GM23338 (cell line): ENCODE data around the gene VOPP1. TPM values are rescaled to one million over a fixed set of nuclear protein-coding genes. Genes with fewer than 3 reads are reported as not detected.

Experiments
- ATAC-seq: fragments of 200-7000 bp; cut with Tn5 transposase; 3 replicates; pipeline ENCODE4 v1.9.1; 2020
- DNase-seq: peaks from one replicate; pipeline ENCODE4 v3.0.0-alpha.2; 2015; ENCODE audit warnings: low spot score
- H2AFZ ChIP-seq: fragments of 200-600 bp; sonication (generic); 2 replicates; pipeline ENCODE4 v1.8.0; 2016; ENCODE audit warnings: antibody characterized with exemption, mild to moderate bottlenecking, moderate library complexity
- H3F3A ChIP-seq: fragments of 200-600 bp; sonication (generic); replicated peaks from 2 replicates; pipeline ENCODE4 v1.8.0; 2017; ENCODE audit warnings: antibody characterized with exemption, mixed run types, low read depth
- H3K27ac ChIP-seq: fragments of 200-600 bp; sonication (generic); 2 replicates; pipeline ENCODE4 v1.6.1; 2016; ENCODE audit warnings: low read depth
- H3K27me3 ChIP-seq: fragments of 200-600 bp; sonication (generic); 2 replicates; pipeline ENCODE4 v1.8.0; 2016; ENCODE audit warnings: mild to moderate bottlenecking, mixed run types, moderate library complexity; ENCODE audit not compliant: insufficient read depth
- H3K36me3 ChIP-seq: fragments of 200-600 bp; sonication (generic); 2 replicates; pipeline ENCODE4 v1.8.0; 2016; ENCODE audit warnings: mild to moderate bottlenecking; ENCODE audit not compliant: insufficient read depth
- H3K4me1 ChIP-seq: fragments of 200-600 bp; sonication (generic); 2 replicates; pipeline ENCODE4 v1.8.0; 2016; ENCODE audit warnings: mild to moderate bottlenecking, moderate library complexity; ENCODE audit not compliant: insufficient read depth
- H3K4me2 ChIP-seq: fragments of 200-600 bp; sonication (generic); 2 replicates; pipeline ENCODE4 v1.7.1; 2017; ENCODE audit warnings: mixed run types
- H3K4me3 ChIP-seq: fragments of 200-600 bp; sonication (generic); 2 replicates; pipeline ENCODE4 v1.6.1; 2016; ENCODE audit warnings: mixed run types
- H3K79me2 ChIP-seq: fragments of 200-600 bp; sonication (generic); replicated peaks from 2 replicates; pipeline ENCODE4 v1.8.0; 2017; ENCODE audit warnings: mild to moderate bottlenecking; ENCODE audit not compliant: insufficient read depth
- H3K9me2 ChIP-seq: fragments of 200-600 bp; sonication (generic); 2 replicates; pipeline ENCODE4 v1.8.0; 2017; ENCODE audit not compliant: insufficient read depth
- H4K20me1 ChIP-seq: fragments of 200-600 bp; sonication (generic); replicated peaks from 2 replicates; pipeline ENCODE4 v1.8.0; 2017; ENCODE audit warnings: mild to moderate bottlenecking; ENCODE audit not compliant: insufficient read depth
- H3K27ac Mint-ChIP-seq: 2 replicates; pipeline ENCODE4 v1.8.0; 2020; ENCODE audit warnings: inconsistent platforms, mild to moderate bottlenecking, moderate library complexity, mixed read lengths
- H3K27me3 Mint-ChIP-seq: 3 replicates; pipeline ENCODE4 v1.8.0; 2022; ENCODE audit warnings: low read depth, mild to moderate bottlenecking, moderate library complexity, mixed read lengths, inconsistent platforms; ENCODE audit not compliant: insufficient read depth, poor library complexity
- H3K36me3 Mint-ChIP-seq: 3 replicates; pipeline ENCODE4 v1.8.0; 2021; ENCODE audit warnings: low read depth, mild to moderate bottlenecking, inconsistent platforms, moderate library complexity, mixed read lengths
- H3K4me1 Mint-ChIP-seq: 3 replicates; pipeline ENCODE4 v1.8.0; 2020; ENCODE audit warnings: mild to moderate bottlenecking, inconsistent platforms, mixed read lengths
- H3K4me3 Mint-ChIP-seq: 3 replicates; pipeline ENCODE4 v1.8.0; 2021; ENCODE audit warnings: moderate library complexity, mild to moderate bottlenecking, inconsistent platforms, mixed read lengths
- H3K9me3 Mint-ChIP-seq: 3 replicates; pipeline ENCODE4 v1.8.0; 2020; ENCODE audit warnings: moderate library complexity, mild to moderate bottlenecking, inconsistent platforms, mixed read lengths
- CREB1 ChIP-seq: fragments of 250-450 bp; sonication (Bioruptor Pico); IDR thresholded peaks from 2 replicates; pipeline ENCODE4 v1.5.0; 2020; ENCODE audit warnings: low read depth, mild to moderate bottlenecking, moderate library complexity
- NANOG ChIP-seq: IDR thresholded peaks from 2 replicates; pipeline ENCODE4 v1.6.1; 2016; ENCODE audit warnings: antibody characterized with exemption, borderline replicate concordance
- ZNF331 ChIP-seq: fragments of 250-450 bp; sonication (Bioruptor Pico); IDR thresholded peaks from 2 replicates; pipeline ENCODE4 v1.5.0; 2020; ENCODE audit warnings: low read depth, mild to moderate bottlenecking, moderate library complexity
- ZNF462 ChIP-seq: fragments of 250-450 bp; sonication (Bioruptor Pico); IDR thresholded peaks from 2 replicates; pipeline ENCODE4 v1.5.0; 2020; ENCODE audit warnings: mild to moderate bottlenecking, moderate library complexity
- polyA plus RNA-seq: library from polyadenylated mRNA; unstranded; fragments of >200 nt; fragmentation: Nextera tagmentation; extraction: Ambion mirVana; gene quantifications from 2 replicates; pipeline ENCODE4 v1.2.1, GENCODE V29; 2016
- total RNA-seq: library from RNA; depleted of rRNA; stranded (reverse); fragments of >200 nt; shearing (Covaris generic); gene quantifications from 2 replicates; pipeline ENCODE4 v1.2.3, GENCODE V29; 2014

VOPP1 gene
- total and polyA plus RNA-seq, 2 experiments from 2014 or later = 28.2 to 73.7 TPM

- TF ChIP-seq ZNF462 (CRISPR knock-in tag) (no peak), ZNF331 (CRISPR knock-in tag) (no peak)
Observed at GRCh38 chr7:55449205-55449991, 122.9 kb downstream of the VOPP1 start (continued).

DNA sequence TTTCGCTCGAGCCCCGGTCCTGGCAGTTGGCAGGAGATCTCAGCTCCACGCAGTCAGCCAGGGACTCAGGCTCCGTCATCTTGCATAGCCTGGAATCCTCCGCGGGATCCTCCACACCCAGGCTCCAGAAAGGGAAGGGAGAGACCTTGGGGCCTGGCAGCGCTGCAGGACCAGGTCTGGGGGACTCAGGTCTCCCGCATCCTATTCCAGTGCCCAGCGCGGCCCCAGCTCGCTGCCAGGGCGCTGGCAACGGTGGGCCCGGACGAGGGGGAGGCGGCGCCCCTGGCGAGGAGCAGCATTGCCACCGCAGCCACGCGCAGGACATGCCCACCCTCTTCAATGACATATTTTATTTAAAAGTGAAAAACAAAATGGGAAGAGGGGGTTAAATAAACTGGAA, 123.8 kb downstream of the VOPP1 start:
- no peaks in the 10 kb centered on the region for H3K9me2 ChIP-seq
- DNase-seq = no peak
- H3K4me2 ChIP-seq = no peak overlapping the region
- Mint-ChIP-seq H3K36me3 (no peaks in the 10 kb centered on the region; the same call in 2 of the 3 replicates), H3K4me1 (no peaks in the 10 kb centered on the region), H3K27me3 (peaks cover 2% of the 10 kb centered on the region), H3K4me3 (no peak overlapping the region), H3K9me3 (no peaks in the 10 kb centered on the region), H3K27ac (no peak overlapping the region)
- H3K79me2 ChIP-seq = no peaks in the 10 kb centered on the region
- H2AFZ ChIP-seq = no peak overlapping the region
- no peaks in the 10 kb centered on the region for H3K36me3 ChIP-seq
- no peaks in the 10 kb centered on the region for H3F3A ChIP-seq
- H3K4me1 ChIP-seq = no peaks in the 10 kb centered on the region
- no peaks in the 10 kb centered on the region for H3K27me3 ChIP-seq
- 0 out of 2 replicates have a peak, but pooled peaks cover 4% of the 10 kb centered on the region for H4K20me1 ChIP-seq
- H3K27ac ChIP-seq = no peak overlapping the region
- no peak overlapping the region for H3K4me3 ChIP-seq
- peak; percentile 16 for ATAC-seq
- no peak for TF ChIP-seq NANOG
- no peak for TF ChIP-seq CREB1 (CRISPR knock-in tag)
- TF ChIP-seq ZNF462 (CRISPR knock-in tag) = no peak
